ENCODE data around the gene PAK4. TPM values are rescaled to one million over a fixed set of nuclear protein-coding genes. Genes with fewer than 3 reads are reported as not detected.

The PAK4 gene
- total and polyA plus RNA-seq, 10 of the 15 experiments (the other 5 are each of a cell fraction or from before 2014, with no cell fraction given), result 0.08 to 19.3 (median 5.9) TPM

DNA sequence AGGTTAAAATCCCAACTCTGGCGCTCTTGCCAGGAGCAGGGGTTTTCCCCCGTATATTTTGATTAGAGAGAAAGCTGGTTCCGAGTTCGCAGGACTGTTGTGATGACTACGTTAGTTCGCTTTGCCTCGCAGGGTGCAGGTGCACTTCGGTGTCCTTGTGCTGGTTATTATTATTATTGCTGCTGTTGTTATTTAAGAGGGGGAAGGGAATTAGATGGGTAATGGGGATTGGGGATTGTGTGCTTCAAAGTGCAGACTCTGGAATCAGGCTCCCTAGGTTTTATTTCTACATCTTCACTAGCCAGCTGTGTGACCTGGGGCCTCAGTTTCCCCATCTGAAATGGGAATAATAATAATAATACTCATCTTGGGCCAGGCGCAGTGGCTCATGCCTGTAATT lies 26.2 kb upstream of the PAK4 start:
- WGBS (ENCODE audit: insufficient coverage, insufficient replicate concordance, low lambda C conversion rate, missing lambda C conversion rate), result 54% methylated on average over 9 of the region's 9 CpGs
- BruUV-seq (replicated peaks), result no TSS peak
- FAIRE-seq, result no peak

More for the DNA sequence above, 26.2 kb upstream of the PAK4 start:
- CTCF ChIA-PET, result no interaction called here
- no peaks in the 10 kb centered on the region for H3K9me3 ChIP-seq (replicated peaks; ENCODE audit: control insufficient read depth, insufficient read depth, low read length)
- TF ChIP-seq SMAD5 (IDR thresholded peaks at IDR 0.05; ENCODE audit: low read depth) (no peak), BCL11A (IDR thresholded peaks at IDR 0.05; ENCODE audit: low read depth, low read length) (no peak), ETV6 (conservative IDR thresholded peaks at IDR 0.05 in 1 of 2, IDR thresholded peaks at IDR 0.05 in 1 of 2; ENCODE audit: borderline replicate concordance in 1 of 2, low read depth in 1 of 2) (no peak), WRNIP1 (IDR thresholded peaks at IDR 0.05; ENCODE audit: borderline replicate concordance, low read depth, low read length) (no peak), MYB (IDR thresholded peaks at IDR 0.05; ENCODE audit: borderline replicate concordance, low read depth, low read length) (no peak), ZBED1 (IDR thresholded peaks at IDR 0.05; ENCODE audit: borderline replicate concordance) (no peak), MTA2 (IDR thresholded peaks at IDR 0.05; ENCODE audit: low read depth) (no peak), RAD21 (IDR thresholded peaks at IDR 0.05; ENCODE audit: insufficient read depth, low read depth, low read length) (no peak)
- TF ChIP-seq, protein P1, sequence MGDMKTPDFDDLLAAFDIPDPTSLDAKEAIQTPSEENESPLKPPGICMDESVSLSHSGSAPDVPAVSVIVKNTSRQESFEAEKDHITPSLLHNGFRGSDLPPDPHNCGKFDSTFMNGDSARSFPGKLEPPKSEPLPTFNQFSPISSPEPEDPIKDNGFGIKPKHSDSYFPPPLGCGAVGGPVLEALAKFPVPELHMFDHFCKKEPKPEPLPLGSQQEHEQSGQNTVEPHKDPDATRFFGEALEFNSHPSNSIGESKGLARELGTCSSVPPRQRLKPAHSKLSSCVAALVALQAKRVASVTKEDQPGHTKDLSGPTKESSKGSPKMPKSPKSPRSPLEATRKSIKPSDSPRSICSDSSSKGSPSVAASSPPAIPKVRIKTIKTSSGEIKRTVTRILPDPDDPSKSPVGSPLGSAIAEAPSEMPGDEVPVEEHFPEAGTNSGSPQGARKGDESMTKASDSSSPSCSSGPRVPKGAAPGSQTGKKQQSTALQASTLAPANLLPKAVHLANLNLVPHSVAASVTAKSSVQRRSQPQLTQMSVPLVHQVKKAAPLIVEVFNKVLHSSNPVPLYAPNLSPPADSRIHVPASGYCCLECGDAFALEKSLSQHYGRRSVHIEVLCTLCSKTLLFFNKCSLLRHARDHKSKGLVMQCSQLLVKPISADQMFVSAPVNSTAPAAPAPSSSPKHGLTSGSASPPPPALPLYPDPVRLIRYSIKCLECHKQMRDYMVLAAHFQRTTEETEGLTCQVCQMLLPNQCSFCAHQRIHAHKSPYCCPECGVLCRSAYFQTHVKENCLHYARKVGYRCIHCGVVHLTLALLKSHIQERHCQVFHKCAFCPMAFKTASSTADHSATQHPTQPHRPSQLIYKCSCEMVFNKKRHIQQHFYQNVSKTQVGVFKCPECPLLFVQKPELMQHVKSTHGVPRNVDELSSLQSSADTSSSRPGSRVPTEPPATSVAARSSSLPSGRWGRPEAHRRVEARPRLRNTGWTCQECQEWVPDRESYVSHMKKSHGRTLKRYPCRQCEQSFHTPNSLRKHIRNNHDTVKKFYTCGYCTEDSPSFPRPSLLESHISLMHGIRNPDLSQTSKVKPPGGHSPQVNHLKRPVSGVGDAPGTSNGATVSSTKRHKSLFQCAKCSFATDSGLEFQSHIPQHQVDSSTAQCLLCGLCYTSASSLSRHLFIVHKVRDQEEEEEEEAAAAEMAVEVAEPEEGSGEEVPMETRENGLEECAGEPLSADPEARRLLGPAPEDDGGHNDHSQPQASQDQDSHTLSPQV (IDR thresholded peaks at IDR 0.05), result no peak
- TF ChIP-seq, protein P2, sequence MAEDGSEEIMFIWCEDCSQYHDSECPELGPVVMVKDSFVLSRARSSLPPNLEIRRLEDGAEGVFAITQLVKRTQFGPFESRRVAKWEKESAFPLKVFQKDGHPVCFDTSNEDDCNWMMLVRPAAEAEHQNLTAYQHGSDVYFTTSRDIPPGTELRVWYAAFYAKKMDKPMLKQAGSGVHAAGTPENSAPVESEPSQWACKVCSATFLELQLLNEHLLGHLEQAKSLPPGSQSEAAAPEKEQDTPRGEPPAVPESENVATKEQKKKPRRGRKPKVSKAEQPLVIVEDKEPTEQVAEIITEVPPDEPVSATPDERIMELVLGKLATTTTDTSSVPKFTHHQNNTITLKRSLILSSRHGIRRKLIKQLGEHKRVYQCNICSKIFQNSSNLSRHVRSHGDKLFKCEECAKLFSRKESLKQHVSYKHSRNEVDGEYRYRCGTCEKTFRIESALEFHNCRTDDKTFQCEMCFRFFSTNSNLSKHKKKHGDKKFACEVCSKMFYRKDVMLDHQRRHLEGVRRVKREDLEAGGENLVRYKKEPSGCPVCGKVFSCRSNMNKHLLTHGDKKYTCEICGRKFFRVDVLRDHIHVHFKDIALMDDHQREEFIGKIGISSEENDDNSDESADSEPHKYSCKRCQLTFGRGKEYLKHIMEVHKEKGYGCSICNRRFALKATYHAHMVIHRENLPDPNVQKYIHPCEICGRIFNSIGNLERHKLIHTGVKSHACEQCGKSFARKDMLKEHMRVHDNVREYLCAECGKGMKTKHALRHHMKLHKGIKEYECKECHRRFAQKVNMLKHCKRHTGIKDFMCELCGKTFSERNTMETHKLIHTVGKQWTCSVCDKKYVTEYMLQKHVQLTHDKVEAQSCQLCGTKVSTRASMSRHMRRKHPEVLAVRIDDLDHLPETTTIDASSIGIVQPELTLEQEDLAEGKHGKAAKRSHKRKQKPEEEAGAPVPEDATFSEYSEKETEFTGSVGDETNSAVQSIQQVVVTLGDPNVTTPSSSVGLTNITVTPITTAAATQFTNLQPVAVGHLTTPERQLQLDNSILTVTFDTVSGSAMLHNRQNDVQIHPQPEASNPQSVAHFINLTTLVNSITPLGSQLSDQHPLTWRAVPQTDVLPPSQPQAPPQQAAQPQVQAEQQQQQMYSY (CRISPR knock-in tag; IDR thresholded peaks at IDR 0.05), result no peak
- TF ChIP-seq, protein P3, sequence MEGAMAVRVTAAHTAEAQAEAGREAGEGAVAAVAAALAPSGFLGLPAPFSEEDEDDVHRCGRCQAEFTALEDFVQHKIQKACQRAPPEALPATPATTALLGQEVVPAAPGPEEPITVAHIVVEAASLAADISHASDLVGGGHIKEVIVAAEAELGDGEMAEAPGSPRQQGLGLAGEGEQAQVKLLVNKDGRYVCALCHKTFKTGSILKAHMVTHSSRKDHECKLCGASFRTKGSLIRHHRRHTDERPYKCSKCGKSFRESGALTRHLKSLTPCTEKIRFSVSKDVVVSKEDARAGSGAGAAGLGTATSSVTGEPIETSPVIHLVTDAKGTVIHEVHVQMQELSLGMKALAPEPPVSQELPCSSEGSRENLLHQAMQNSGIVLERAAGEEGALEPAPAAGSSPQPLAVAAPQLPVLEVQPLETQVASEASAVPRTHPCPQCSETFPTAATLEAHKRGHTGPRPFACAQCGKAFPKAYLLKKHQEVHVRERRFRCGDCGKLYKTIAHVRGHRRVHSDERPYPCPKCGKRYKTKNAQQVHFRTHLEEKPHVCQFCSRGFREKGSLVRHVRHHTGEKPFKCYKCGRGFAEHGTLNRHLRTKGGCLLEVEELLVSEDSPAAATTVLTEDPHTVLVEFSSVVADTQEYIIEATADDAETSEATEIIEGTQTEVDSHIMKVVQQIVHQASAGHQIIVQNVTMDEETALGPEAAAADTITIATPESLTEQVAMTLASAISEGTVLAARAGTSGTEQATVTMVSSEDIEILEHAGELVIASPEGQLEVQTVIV (IDR thresholded peaks at IDR 0.05; ENCODE audit: borderline replicate concordance, partially characterized antibody), result no peak
- H3K9ac ChIP-seq (ENCODE audit: control insufficient read depth, insufficient read depth, low read length), result no peak overlapping the region
- intact Hi-C loops (cut with micrococcal nuclease; ENCODE audit: unreplicated experiment), result no loop called here
- POLR2A ChIA-PET, result no interaction called here
- H3K27me3 ChIP-seq (replicated peaks in 1 of 2; ENCODE audit: control insufficient read depth in 2 of 2, insufficient read depth in 2 of 2, low read length in 1 of 2), result no peaks in the 10 kb centered on the region
- H3K36me3 ChIP-seq (ENCODE audit: control insufficient read depth in 2 of 2, insufficient read depth in 2 of 2, low read length in 1 of 2), result no peaks in the 10 kb centered on the region
- no peak overlapping the region for H3K4me2 ChIP-seq (ENCODE audit: control insufficient read depth, insufficient read depth)
- ATAC-seq, result no peak
- no peak overlapping the region for H3K4me3 ChIP-seq
- no peaks in the 10 kb centered on the region for H3K79me2 ChIP-seq (ENCODE audit: control insufficient read depth, insufficient read depth, low read length)
- in situ Hi-C loops (cut with MboI), result no loop called here
- SMC1A ChIA-PET (ENCODE audit: uncharacterized antibody, unreplicated experiment), result no interaction called here
- H3K27ac ChIP-seq (ENCODE audit: control insufficient read depth, insufficient read depth), result no peak overlapping the region
- RAD21 ChIA-PET (ENCODE audit: unreplicated experiment), result no interaction called here
- no peaks in the 10 kb centered on the region for H3K4me1 ChIP-seq (ENCODE audit: control insufficient read depth, insufficient read depth, low read length)
- no peak overlapping the region for H2AFZ ChIP-seq (ENCODE audit: control insufficient read depth, low read depth, low read length)
- H4K20me1 ChIP-seq (ENCODE audit: control insufficient read depth, insufficient read depth), result no peaks in the 10 kb centered on the region
- DNase-seq (ENCODE audit: low read depth, low spot score), result no peak
